ENCODE results near the gene ASTN2.

DNA sequence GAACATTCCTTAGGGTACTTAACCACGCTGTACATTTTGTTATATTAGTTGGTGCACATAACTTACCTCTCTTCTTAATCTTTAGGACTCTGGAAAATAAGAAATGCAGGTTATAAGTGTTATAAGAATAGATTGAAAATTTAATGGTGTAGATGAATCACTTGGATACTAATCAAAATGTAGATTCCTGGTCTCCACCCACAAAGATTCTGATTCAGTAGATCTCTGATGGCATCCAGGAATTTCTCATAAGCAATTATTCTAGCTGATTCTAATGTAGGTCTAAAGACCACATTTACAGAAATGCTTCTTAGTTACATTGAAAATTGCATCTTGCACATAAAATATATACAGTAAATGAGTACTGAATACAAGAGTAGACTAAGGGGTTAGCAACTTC, 38.9 kb upstream of the ASTN2 start:
- TF ChIP-seq, protein P1, sequence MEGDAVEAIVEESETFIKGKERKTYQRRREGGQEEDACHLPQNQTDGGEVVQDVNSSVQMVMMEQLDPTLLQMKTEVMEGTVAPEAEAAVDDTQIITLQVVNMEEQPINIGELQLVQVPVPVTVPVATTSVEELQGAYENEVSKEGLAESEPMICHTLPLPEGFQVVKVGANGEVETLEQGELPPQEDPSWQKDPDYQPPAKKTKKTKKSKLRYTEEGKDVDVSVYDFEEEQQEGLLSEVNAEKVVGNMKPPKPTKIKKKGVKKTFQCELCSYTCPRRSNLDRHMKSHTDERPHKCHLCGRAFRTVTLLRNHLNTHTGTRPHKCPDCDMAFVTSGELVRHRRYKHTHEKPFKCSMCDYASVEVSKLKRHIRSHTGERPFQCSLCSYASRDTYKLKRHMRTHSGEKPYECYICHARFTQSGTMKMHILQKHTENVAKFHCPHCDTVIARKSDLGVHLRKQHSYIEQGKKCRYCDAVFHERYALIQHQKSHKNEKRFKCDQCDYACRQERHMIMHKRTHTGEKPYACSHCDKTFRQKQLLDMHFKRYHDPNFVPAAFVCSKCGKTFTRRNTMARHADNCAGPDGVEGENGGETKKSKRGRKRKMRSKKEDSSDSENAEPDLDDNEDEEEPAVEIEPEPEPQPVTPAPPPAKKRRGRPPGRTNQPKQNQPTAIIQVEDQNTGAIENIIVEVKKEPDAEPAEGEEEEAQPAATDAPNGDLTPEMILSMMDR (IDR thresholded peaks at IDR 0.05): no peak
- TF ChIP-seq EP300 (IDR thresholded peaks at IDR 0.05): no peak
